Panc1 (cell line): Measurements from ENCODE around the gene APOL2.

Experiments
- POLR2AphosphoS5 ChIP-seq: IDR thresholded peaks from 2 replicates; pipeline ENCODE4 v1.6.1; 2012; ENCODE audit warnings: mild to moderate bottlenecking, low read depth, low read length, moderate library complexity
- TF ChIP-seq, protein P1 (sequence below): fragments of 450-650 bp; IDR thresholded peaks from 2 replicates; pipeline ENCODE4 v1.5.1; 2017; ENCODE audit warnings: mild to moderate bottlenecking

DNA sequence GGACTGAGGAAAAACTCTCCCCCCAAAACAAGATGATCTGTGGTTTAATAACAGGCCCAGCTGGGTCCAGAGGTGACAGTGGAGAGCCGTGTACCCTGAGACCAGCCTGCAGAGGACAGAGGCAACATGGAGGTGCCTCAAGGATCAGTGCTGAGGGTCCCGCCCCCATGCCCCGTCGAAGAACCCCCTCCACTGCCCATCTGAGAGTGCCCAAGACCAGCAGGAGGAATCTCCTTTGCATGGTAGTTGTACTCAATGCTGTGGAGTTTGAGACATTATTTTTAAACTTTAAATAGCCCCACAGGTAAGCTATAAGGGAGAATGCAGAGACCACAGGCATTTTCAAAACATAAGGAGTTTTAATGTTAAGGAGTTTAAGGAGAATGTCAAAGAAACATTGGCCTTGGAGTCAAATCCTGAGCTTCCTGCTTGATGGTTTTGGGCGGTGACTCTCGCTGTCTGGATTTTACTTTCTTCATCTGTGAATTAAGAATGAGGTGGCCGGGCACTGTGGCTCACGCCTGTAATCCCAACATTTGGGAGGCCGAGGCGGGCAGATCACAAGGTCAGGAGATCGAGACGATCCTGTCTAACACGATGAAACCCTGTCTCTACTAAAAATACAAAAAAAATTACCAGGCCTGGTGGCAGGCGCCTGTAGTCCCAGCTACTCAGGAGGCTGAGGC is 20.4 kb upstream of the APOL2 start:
- no peak for TF ChIP-seq POLR2AphosphoS5
- TF ChIP-seq, protein P1, sequence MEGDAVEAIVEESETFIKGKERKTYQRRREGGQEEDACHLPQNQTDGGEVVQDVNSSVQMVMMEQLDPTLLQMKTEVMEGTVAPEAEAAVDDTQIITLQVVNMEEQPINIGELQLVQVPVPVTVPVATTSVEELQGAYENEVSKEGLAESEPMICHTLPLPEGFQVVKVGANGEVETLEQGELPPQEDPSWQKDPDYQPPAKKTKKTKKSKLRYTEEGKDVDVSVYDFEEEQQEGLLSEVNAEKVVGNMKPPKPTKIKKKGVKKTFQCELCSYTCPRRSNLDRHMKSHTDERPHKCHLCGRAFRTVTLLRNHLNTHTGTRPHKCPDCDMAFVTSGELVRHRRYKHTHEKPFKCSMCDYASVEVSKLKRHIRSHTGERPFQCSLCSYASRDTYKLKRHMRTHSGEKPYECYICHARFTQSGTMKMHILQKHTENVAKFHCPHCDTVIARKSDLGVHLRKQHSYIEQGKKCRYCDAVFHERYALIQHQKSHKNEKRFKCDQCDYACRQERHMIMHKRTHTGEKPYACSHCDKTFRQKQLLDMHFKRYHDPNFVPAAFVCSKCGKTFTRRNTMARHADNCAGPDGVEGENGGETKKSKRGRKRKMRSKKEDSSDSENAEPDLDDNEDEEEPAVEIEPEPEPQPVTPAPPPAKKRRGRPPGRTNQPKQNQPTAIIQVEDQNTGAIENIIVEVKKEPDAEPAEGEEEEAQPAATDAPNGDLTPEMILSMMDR: no peak
